Right atrium auricular region (tissue), 2 donors: ENCODE data around the gene SUN2. TPM values are rescaled to one million over a fixed set of nuclear protein-coding genes. Genes with fewer than 3 reads are reported as not detected.

Source experiments
- DNase-seq: peaks from one replicate; pipeline ENCODE4 v3.0.0-alpha.2; 2019; ENCODE audit warnings: low spot score
- H3K27ac ChIP-seq, 2 donors: fragments of 200-600 bp; sonication (generic); 1 replicate in 1 of 2; 2 replicates in 1 of 2; pipeline ENCODE4 v1.5.1; 2016 to 2019
- H3K27me3 ChIP-seq, 2 donors: fragments of 200-600 bp; sonication (generic); one replicate each; pipeline versions ENCODE4 v1.5.1 to v1.6.0; 2017 to 2019
- H3K36me3 ChIP-seq: fragments of 200-600 bp; sonication (generic); one replicate; pipeline ENCODE4 v1.5.1; 2016
- H3K4me1 ChIP-seq, 2 donors: fragments of 200-600 bp; sonication (generic); one replicate each; pipeline versions ENCODE4 v1.5.1 to v1.6.0; 2017 to 2019
- H3K4me3 ChIP-seq, 2 donors: fragments of 200-600 bp; sonication (generic); 1 replicate in 1 of 2; 2 replicates in 1 of 2; pipeline ENCODE4 v1.5.1; 2017 to 2019; ENCODE audit warnings: mild to moderate bottlenecking in 1 of 2, moderate library complexity in 1 of 2
- H3K9me3 ChIP-seq, 2 donors: fragments of 200-600 bp; sonication (generic); one replicate each; pipeline ENCODE4 v1.5.1; 2019
- CTCF ChIP-seq, 2 donors: fragments of 200-600 bp; sonication (generic); IDR thresholded peaks; one replicate each; pipeline ENCODE4 v1.5.1; 2019; ENCODE audit warnings: antibody characterized with exemption in 2 of 2
- total RNA-seq, 2 donors: library from RNA; depleted of rRNA; stranded (reverse); fragments of >200 nt; gene quantifications; one replicate each; pipeline ENCODE4 v1.1.0, GENCODE V29; 2016

SUN2 gene
- total RNA-seq, 2 donors from 2014 or later = 155 to 252 TPM

GRCh38 chr22:38796262-38796957 lies 40.6 kb upstream of the SUN2 start:
- H3K4me3 ChIP-seq = no peak overlapping the region
- peaks cover 0 to 14% of the 10 kb centered on the region in 2 donors for H3K4me1 ChIP-seq
- H3K27ac ChIP-seq = no peak overlapping the region
- no peak for TF ChIP-seq CTCF (IDR thresholded peaks at IDR 0.05)
- DNase-seq = no peak
- H3K36me3 ChIP-seq = no peaks in the 10 kb centered on the region
- H3K27me3 ChIP-seq = no peaks in the 10 kb centered on the region
- no peaks in the 10 kb centered on the region for H3K9me3 ChIP-seq

- Histone ChIP-seq H3K4me3 (no peak overlapping the region), H3K4me1 (peaks cover 0 to 14% of the 10 kb centered on the region in 2 donors), H3K9me3 (no peaks in the 10 kb centered on the region), H3K27ac (no peak overlapping the region), H3K36me3 (no peaks in the 10 kb centered on the region), H3K27me3 (no peaks in the 10 kb centered on the region)
- TF ChIP-seq CTCF (IDR thresholded peaks at IDR 0.05) = no peak
- DNase-seq = no peak
These were observed 39.8 kb upstream of the SUN2 start for GRCh38 chr22:38795569-38795968.

GRCh38 chr22:38793721-38794466 lies 38.1 kb upstream of the SUN2 start, which contains the start of gene DNAL4:
Gene DNAL4, minus strand, starts transcription at chr22:38794143. Its CDS starts 11,412 bp downstream, at chr22:38782731.
- no peak for TF ChIP-seq CTCF (IDR thresholded peaks at IDR 0.05)
- Histone ChIP-seq H3K4me3 (peak within 1 kb of the TSS; percentile 58 to 90), H3K9me3 (no peaks in the 10 kb centered on the region), H3K4me1 (peaks cover 0 to 22% of the 10 kb centered on the region in 2 donors), H3K27me3 (no peaks in the 10 kb centered on the region), H3K36me3 (no peaks in the 10 kb centered on the region), H3K27ac (peak within 1 kb of the TSS; percentile 86 to 94)
- peak; percentile 98 for DNase-seq

- H3K36me3 ChIP-seq = no peaks in the 10 kb centered on the region
- no peak for DNase-seq
- TF ChIP-seq CTCF (IDR thresholded peaks at IDR 0.05) = no peak
- H3K4me3 ChIP-seq = peak overlapping the region; percentile 58 to 90
- peaks cover 0 to 28% of the 10 kb centered on the region in 2 donors for H3K4me1 ChIP-seq
- H3K9me3 ChIP-seq = no peaks in the 10 kb centered on the region
- H3K27me3 ChIP-seq = no peaks in the 10 kb centered on the region
- H3K27ac ChIP-seq = peak overlapping the region; percentile 86 to 94
These were observed 37.5 kb upstream of the SUN2 start for GRCh38 chr22:38793317-38793716.

GRCh38 chr22:38792833-38793232 lies 37.0 kb upstream of the SUN2 start:
- H3K36me3 ChIP-seq = no peaks in the 10 kb centered on the region
- H3K27ac ChIP-seq = peak overlapping the region; percentile 86 to 94
- peak overlapping the region in 1 of 2 donors; percentile 58 for H3K4me3 ChIP-seq
- no peaks in the 10 kb centered on the region for H3K27me3 ChIP-seq
- DNase-seq = no peak
- no peak for TF ChIP-seq CTCF (IDR thresholded peaks at IDR 0.05)
- no peaks in the 10 kb centered on the region for H3K9me3 ChIP-seq
- H3K4me1 ChIP-seq = peaks cover 0 to 32% of the 10 kb centered on the region in 2 donors
